SK-MEL-5 (cell line): ENCODE data around the gene TSPAN16. TPM values are rescaled to one million over a fixed set of nuclear protein-coding genes. Genes with fewer than 3 reads are reported as not detected.
A peak's percentile ranks its signal among the peaks of the same experiment; 100 is the strongest.

Experiments
- DNase-seq: peaks from one replicate; pipeline ENCODE4 v3.0.0-alpha.2; 2016; ENCODE audit warnings: low read depth, low spot score
- in situ Hi-C: cut with HindIII; loops from 2 replicates; pipeline ENCODE4 v1.10.0; 2016; ENCODE audit warnings: low sequenced_read_pairs, high pct_unique_total_duplicates, low pct_unique_long_range_greater_than_20kb
- total RNA-seq: library from RNA; depleted of rRNA; stranded (reverse); fragments of >200 nt; shearing (Covaris generic); gene quantifications from 2 replicates; pipeline ENCODE4 v1.2.3, GENCODE V29; 2014

TSPAN16 gene
- total RNA-seq, 1 experiment from 2014 or later, result not detected

DNA sequence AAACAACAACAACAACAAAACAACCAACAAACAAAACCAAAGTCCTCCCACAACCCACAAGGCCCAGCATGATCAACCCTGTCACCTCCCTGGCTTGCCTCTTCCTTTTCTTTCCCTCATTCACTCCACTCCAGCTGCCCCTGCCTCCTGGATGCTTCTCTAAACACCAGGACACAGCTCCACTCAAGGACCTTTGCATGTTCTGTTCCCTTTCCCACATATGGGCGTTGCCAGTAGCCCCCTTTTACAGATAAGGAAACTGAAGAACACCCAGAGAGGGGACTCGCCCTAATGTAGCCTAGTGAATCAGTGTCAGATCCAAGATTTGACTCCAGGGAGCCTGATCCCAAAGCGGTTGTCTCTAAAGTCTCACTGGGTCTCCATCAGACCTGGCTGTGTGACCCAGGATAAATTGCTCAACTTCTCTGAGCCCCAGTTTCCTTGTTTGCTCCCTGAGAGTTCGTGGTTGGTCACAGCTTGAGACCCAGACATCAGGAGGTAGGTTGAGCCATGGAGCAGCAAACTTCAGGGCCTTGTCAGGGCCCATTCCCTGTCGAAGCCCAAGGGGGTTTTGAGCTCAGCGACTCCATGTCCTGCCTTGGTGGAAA is 30.7 kb upstream of the TSPAN16 start:
- in situ Hi-C loops, result no loop called here
- DNase-seq, result no peak

DNA sequence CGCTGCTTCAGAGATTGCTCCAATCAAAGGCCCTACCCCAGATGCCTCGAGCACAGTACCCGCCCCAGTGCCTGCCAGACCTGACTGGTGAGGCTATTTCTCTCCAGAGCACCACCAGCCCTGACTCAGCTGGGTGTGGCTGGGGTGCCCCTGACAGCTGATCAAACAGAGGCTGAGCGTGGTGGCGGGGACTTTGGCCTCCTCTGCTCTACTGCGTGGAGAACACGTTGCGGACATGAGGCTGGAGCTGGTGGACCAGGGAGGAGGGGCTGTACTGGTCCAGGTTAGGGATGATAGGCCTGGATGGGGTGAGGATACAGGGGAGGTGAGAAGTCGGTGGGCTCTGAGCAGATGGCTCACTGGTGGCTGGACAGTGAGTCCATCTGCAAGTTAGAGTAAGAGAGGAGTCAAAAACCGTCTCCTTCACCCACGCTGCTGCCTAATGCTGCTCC is 30.1 kb upstream of the TSPAN16 start:
- no peak for DNase-seq
- in situ Hi-C loops, result no loop called here

DNA sequence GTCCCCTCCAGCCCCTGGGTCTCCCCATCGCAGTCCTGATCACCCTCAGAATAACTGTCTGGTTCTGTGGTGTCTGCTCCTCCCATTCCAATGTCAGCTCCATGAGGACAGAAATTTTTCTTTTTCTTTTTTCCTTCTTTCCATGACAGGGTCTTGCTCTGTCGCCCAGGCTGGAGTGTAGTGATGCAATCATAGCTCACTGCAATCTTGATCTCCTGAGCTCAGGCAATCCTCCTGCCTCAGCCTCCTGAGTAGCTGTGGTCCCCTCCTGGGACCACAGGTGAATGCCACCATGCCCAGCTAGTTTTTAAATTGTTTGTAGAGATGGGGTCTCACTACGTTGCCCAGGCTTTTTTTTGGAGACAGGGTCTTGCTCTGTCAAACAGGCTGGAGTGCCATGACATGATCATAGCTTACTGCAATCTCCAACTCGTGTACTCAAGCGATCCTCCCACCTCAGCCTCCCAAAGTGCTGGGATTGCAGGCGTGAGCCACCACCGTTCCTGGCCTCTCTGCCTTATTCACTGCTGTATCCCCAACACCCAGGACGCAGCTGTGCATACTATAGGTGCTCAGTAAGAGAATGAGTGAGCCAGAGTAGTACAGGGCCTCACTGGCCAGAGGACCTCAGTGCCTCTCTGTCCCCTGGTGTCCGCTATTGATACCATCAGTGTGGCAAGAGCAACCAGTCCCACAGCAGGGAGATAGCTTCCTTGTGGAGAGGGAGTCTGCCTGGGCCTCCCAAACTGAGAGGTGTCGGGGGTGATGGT is 28.5 kb upstream of the TSPAN16 start:
- in situ Hi-C loops, result no loop called here

DNA sequence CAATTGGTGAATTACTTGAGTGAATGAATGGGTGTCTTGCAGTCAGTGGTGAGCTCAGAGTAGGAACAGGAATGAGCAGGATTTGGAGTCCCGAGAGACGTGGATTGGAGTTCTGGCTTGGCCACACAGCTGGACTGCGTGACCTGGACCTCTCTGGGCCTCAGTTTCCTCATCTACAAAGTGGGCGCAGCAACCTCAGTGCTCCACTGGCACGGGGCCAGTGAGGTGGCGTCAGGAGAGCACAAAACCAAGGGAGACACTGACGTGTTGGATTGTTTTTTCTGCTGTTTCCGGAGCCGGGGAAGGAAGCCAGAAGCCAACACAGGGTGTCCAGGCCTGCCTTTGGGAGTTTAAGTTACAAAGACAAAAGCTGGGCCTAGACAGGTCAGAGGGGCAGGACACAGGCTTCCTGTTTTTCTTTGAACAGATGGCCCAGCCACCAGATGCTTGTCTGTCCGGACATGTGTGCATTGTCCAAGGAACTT is 27.1 kb upstream of the TSPAN16 start:
- in situ Hi-C loops, result no loop called here
- DNase-seq, result no peak

More for the DNA sequence above, 28.5 kb upstream of the TSPAN16 start:
- no peak for DNase-seq

DNA sequence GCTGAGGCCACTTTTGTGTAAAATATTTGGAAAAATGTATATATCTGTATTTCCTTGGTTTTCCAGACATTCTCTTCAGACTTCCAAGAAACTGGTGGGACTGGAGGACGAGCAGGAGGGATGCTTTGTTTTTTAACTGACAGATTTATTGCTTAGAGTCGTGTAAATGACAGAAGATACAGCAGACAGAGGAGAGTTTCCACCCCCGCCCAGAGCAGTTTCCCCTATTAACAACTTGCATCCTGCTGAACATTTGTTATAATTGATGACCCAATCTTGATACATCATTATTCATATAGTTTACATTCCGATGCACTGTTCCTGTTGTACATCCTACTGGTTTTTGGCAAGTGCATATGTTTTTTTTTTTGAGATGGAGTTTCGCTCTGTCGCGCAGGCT is 26.6 kb upstream of the TSPAN16 start:
- no peak for DNase-seq
- in situ Hi-C loops, result no loop called here

DNA sequence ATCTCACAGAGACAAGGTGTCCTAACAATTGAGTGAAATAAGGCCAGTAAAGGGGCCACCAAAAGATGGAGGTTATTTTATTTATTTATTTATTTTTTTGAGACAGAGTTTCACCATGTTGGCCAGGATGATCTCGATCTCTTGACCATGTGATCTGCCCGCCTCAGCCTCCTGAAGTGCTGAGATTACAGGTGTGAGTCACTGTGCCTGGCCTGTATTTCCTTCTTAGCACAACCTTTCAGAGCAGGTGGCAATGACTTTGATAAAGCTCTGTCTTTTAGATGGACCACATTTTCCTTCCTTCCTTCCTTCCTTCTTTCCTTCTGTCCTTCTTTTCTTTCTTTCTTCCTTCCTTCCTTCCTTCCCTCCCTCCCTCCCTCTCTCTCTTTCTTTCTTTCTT is 22.7 kb upstream of the TSPAN16 start:
- in situ Hi-C loops, result no loop called here

DNA sequence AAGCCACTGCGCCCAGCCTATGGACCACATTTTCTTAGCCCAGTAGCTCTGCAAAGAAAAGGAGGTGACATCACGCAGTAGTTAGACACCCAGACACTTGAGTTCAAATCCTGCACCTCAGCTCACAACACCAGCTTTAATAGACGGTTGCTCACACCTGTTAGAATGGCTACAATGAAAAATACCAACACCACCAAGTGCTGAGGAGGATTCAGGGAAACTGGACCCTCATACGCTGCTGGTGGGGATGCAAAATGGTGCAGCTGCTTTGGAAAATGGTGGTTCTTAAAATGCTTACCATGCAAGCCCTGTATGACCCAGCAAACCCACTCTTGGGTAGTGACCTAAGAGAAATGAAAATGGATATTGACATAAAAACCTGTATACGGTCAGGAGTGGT is 22.0 kb upstream of the TSPAN16 start:
- in situ Hi-C loops, result no loop called here
- DNase-seq, result no peak

More for the DNA sequence above, 22.7 kb upstream of the TSPAN16 start:
- DNase-seq, result no peak

DNA sequence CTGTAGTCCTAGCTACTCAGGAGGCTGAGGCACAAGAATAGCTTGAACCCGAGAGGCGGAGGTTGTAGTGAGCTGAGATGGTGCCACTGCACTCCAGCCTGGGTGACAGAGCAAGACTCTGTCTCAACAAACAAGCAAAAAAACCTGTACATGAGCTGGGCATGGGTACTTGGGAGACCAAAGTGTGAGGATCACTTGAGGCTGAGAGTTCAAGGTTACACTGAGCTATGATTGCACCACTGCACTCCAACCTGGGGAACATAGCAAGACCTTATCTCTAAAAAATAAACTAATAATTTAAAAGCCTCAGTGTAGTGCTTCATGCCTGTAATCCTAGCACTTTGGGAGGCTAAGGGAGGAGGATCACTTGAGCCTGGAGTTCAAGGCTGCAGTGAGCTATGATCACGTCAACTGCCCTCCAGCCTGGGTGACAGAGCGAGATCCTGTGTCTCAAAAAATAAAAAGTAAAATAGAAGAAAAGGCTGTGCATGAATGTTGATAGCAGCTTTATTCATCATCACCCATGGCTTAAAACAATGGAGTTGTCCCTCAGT is 21.4 kb upstream of the TSPAN16 start:
- no peak for DNase-seq
- in situ Hi-C loops, result no loop called here

DNA sequence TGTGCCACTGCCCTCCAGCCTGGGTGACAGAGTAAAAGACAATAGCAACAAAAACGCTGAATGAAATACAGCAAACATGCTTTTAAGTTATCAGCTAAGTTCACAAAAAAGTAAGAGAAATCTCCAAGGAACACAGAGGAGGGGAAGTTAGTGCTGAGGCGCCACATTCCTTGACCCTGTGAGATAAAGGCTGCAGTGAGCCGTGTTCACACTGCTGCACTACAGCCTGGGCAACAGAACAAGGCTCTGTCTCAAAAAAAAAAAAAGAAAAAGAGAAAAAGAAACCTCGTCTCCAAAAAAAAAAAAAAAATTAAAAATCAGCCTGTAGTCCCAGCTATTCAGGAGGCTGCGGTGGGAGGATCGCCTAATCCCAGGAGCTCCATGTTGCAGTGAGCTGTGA is 17.3 kb upstream of the TSPAN16 start:
- in situ Hi-C loops, result no loop called here
- peak; percentile 9 for DNase-seq

DNA sequence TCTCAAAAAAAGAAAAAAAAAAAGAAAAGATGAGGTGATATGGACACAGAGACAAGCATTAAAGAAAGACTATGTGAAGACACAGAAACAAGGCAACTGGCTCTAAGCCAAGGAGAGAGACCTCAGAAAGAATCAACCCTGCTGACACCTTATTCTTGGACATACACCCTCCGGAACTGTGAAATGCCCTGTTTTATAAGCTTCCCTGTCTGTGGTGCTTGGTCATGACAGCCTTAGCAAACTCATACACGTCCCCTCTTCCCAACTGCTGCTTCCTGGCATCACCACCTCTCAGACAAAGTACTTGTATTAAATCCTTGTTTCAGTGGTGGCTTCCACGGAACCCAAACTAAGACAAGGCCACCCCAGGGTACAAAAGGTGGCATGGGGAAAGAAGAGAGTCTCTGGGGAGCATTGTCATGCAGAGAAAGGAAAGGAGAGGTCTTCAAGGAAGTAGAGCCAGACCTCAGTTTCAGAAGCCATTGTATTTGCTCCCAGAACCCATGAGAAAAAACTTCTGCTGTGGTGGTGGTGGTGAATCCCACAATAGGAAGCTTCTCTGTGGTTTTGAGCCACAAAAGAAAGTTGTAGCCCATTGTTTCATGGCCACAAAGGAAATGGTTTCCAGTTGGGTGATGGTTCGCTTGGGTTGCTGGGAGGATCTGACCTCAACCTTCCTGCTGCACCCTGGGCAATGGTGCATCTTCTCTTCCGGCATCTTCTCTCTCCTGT is 16.3 kb upstream of the TSPAN16 start:
- no peak for DNase-seq
- in situ Hi-C loops, result no loop called here

DNA sequence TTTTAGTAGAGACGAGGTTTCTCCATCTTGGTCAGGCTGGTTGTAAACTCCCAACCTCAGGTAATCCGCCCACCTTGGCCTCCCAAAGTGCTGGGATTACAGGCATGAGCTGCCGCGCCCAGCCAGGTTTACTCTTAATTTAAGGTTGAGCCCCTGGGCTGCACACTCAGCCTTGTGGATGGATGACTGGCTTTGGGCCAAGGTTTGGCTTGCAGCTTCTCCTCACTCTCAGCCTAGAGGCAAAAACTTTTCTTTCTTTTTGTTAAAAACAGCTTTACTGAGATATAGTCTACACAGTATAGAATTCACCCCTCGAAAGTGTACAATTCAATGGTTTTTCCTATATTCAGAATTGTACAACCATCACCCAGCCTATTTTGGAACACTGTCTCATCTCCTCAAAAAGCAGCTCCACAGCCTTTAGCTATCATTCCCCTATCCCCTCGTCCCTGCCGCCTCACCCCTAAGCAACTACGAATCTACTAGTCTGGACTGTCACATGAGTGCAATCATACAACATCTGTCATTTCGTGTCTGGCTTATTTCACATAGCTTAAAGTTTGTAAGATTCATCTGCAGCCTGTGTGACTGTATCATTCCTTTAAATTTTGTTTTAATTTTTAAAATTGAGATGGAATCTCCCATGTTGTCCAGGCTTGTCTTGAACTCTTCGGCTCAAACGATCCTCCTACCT is 14.5 kb upstream of the TSPAN16 start:
- in situ Hi-C loops, result no loop called here
- DNase-seq, result no peak

DNA sequence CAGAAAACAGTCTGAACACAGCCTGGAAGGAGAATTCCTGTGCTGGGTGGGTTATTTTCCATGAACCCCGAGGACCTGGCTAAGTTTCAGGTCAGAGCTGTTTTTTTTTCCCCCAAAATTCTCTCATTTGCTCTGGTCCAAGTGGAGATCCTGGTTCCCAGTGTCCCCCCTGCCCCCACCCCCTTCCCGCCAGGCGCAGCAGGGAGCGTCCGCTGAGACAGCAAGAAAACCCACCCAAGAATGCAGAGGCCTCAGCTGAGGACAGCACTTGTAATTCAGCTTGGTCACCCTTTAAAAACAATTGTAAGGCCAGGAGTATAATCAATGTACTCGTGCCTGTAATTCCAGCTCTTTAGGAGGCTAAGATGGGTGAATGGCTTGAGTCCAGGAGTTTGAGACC is 11.4 kb upstream of the TSPAN16 start:
- no peak for DNase-seq
- in situ Hi-C loops, result no loop called here

DNA sequence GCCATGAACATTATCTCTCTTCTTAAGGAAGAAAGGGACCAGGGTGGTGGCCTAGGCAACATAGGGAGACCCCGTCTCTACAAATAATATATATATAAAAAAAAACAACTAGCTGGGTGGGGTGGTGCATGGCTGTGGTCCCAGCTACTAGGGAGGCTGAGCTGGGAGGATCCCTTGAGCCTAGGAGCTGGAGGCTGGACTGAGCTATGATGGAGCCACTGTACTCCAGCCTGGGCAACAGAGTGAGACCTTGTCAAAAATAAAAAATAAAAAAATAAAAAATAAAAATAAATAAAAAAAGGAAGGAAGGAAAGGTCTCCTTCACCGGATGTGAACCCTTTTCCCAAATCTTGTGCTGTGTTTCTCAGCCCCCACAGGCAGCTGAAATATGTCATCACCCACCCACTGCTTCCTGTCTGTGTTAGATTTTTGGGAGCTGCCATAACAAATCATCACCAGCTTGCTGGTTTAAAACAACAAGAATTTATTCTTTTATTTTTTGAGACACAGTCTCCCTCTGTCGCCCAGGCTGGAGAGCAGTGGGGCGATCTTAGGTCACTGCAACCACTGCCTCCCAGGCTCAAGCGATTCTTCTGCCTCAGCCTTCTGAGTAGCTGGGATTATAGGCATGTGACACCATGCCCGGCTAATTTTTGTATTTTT is 9.5 kb upstream of the TSPAN16 start:
- in situ Hi-C loops, result no loop called here
- no peak for DNase-seq

DNA sequence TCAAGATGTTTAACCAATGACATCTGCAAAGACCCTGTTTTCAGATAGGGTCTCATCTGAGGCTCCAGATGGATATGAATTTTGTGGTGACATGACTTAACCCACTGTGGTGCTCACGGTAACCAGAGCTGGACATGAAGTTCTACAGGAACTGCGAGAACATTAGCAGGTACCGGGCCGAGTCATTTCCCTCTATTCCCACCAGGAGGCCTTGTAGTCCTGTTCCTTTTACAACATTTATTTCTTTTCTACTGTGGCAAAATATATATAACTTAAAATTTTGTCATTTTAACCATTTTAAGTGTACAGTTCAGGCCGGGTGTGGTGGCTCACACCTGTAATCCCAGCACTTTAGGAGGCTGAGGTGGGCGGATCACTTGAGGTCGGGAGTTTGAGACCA is 7.6 kb upstream of the TSPAN16 start:
- DNase-seq, result no peak
- in situ Hi-C loops, result no loop called here

DNA sequence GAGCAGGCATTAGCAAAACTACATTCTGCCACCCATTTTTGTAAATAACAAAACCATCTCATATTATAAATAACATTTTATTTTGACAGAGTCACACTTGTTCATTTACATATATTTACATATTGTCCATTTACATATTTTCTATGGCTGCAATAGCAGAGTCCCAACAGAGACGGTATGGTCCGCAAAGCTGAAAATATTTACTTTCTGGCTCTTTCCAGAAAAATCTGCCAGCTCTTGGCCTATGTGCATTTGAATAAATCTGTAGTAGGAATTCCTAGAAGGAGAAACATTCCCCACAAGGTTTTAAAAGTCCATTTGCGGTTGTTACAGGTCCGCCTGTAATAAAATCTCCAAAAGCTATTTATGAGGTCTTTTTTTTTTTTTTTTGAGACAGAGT is 5.7 kb upstream of the TSPAN16 start:
- DNase-seq, result no peak
- in situ Hi-C loops, result no loop called here

DNA sequence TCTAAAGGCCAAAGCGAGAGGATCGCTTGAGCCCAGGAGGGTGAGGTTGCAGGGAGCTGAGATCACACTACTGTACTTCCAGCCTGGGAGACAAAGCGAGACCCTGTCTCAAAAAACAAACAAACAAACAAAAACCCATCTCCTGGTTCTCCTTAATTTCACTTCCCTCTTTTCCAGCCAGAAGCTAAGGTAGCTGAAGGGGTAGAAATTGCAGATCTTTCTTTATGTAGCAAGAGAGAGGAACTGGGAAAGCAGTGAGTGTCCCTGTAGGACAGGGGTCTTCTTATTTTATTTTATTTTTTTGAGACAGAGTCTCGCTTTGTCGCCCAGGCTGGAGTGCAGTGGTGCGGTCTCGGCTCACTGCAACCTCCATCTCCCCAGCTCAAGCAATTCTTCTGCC is 4.5 kb upstream of the TSPAN16 start:
- no peak for DNase-seq
- in situ Hi-C loops, result no loop called here

DNA sequence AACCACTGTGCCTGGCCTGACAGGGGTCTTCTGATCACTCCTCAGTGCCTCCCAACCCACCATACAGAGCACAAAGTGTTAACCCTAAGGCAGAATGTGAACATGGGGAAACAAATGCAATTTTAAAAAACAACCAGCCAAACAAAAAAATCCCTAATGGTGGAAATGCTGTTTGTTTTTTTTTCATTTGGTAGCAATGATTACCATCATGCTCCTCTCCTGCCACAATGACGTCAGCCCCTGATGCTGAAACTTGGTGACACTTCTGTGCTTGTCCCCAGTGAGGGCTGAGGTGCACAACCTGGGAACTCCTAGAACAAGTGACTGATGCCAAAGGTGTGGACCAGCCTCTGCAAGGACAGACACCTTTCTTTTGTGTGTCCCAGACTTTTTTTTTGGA is 4.0 kb upstream of the TSPAN16 start:
- in situ Hi-C loops, result no loop called here
- DNase-seq, result no peak
